Measurements from ENCODE around the gene POLR2I.
"Not testable (repeated sequence)": the region's sequence is repeated elsewhere in the genome, so short reads cannot be mapped to it uniquely, and the experiment has no call there.

Gene POLR2I

GRCh38 chr19:36134867-36135266 lies 20.2 kb upstream of the POLR2I start:
- DNase-seq (ENCODE audit: low read depth in 2 of 2): not testable (repeated sequence)

- DNase-seq (ENCODE audit: low read depth in 2 of 2): not testable (repeated sequence)
Measured at GRCh38 chr19:36131221-36131620, 16.5 kb upstream of the POLR2I start.

- no peak for DNase-seq (ENCODE audit: low read depth in 2 of 2)
Measured at GRCh38 chr19:36128392-36128736, 13.7 kb upstream of the POLR2I start.

- DNase-seq (ENCODE audit: low read depth in 2 of 2): no peak
Measured at GRCh38 chr19:36125557-36125956, 10.9 kb upstream of the POLR2I start.

- no peak for DNase-seq (ENCODE audit: low read depth in 2 of 2)
Measured at GRCh38 chr19:36121486-36122124, 6.9 kb upstream of the POLR2I start.

- DNase-seq (ENCODE audit: low read depth in 2 of 2): no peak
Measured at GRCh38 chr19:36120984-36121358, 6.3 kb upstream of the POLR2I start.

GRCh38 chr19:36120092-36120983 lies 5.7 kb upstream of the POLR2I start:
- DNase-seq (ENCODE audit: low read depth in 2 of 2): no peak

- DNase-seq (ENCODE audit: low read depth in 2 of 2): no peak
Measured at GRCh38 chr19:36116344-36116637, 1.6 kb upstream of the POLR2I start.

- peak; percentile 78 to 95 for DNase-seq (ENCODE audit: low read depth in 2 of 2)
Measured at GRCh38 chr19:36115453-36116343, 1.0 kb upstream of the POLR2I start, which contains the start of gene TBCB. Gene TBCB, plus strand, starts transcription at chr19:36115468. Its CDS starts 93 bp downstream, at chr19:36115561.

- no peak for DNase-seq (ENCODE audit: low read depth in 2 of 2)
Measured at GRCh38 chr19:36113894-36114720, 568 bp downstream of the POLR2I start.

- no peak for DNase-seq (ENCODE audit: low read depth in 2 of 2)
Measured at GRCh38 chr19:36113425-36113824, 1.2 kb downstream of the POLR2I start.

GRCh38 chr19:36112678-36113077 lies 2.0 kb downstream of the POLR2I start:
- DNase-seq (ENCODE audit: low read depth in 2 of 2): no peak

- no peak for DNase-seq (ENCODE audit: low read depth in 2 of 2)
Measured at GRCh38 chr19:36111200-36111539, 3.5 kb downstream of the POLR2I start.

- no peak for DNase-seq (ENCODE audit: low read depth in 2 of 2)
Measured at GRCh38 chr19:36110487-36111199, 4.0 kb downstream of the POLR2I start, which contains the start of gene OVOL3. Gene OVOL3, plus strand, starts transcription at chr19:36111143. Its CDS starts 60 bp downstream, at chr19:36111203.

- no peak for DNase-seq (ENCODE audit: low read depth in 2 of 2)
Measured at GRCh38 chr19:36108684-36109083, 6.0 kb downstream of the POLR2I start.

GRCh38 chr19:36106991-36107390 lies 7.7 kb downstream of the POLR2I start:
- no peak for DNase-seq (ENCODE audit: low read depth in 2 of 2)

GRCh38 chr19:36106441-36106840 lies 8.2 kb downstream of the POLR2I start:
- no peak for DNase-seq (ENCODE audit: low read depth in 2 of 2)

- no peak for DNase-seq (ENCODE audit: low read depth in 2 of 2)
Measured at GRCh38 chr19:36103842-36104552, 10.7 kb downstream of the POLR2I start.

GRCh38 chr19:36103040-36103626 lies 11.5 kb downstream of the POLR2I start:
- DNase-seq (ENCODE audit: low read depth in 2 of 2): no peak

Measured in stimulated activated CD4-positive, alpha-beta T cell treated with anti-CD3 and anti-CD28 coated beads, Interleukin-1b, Interleukin-23, amount 100 ng/mL, for 1 hour (primary cell).